Panc1 (cell line): ENCODE data around the gene INTS13. TPM values are rescaled to one million over a fixed set of nuclear protein-coding genes. Genes with fewer than 3 reads are reported as not detected.
A peak's percentile ranks its signal among the peaks of the same experiment; 100 is the strongest.

Source experiments
- ATAC-seq: fragments of 200-7000 bp; cut with Tn5 transposase; 2 replicates; pipeline ENCODE4 v1.9.1; 2020; ENCODE audit warnings: mild to moderate bottlenecking, moderate library complexity
- BruUV-seq: library from RNA; stranded (reverse); fragments of 400-500 nt; replicated peaks from 2 replicates; lab custom pipeline; 2021; lab: Mats Ljungman, UMichigan
- CTCF ChIA-PET: fragments of 300-600 bp; sonication (Branson Sonifier 250); formaldehyde crosslinking; loops from one replicate; lab custom pipeline; 2022; ENCODE audit warnings: antibody characterized with exemption; lab: Charles Lee
- POLR2A ChIA-PET: fragments of 300-600 bp; sonication (Branson Sonifier 250); formaldehyde crosslinking; loops from one replicate; lab custom pipeline; 2022; ENCODE audit warnings: antibody characterized with exemption; lab: Charles Lee
- DNase-seq: peaks from one replicate; pipeline ENCODE4 v3.0.0-alpha.2; 2010; ENCODE audit warnings: low read depth, low spot score
- H3K27ac ChIP-seq: 2 replicates; pipeline ENCODE4 v1.5.1; 2011; ENCODE audit warnings: mild to moderate bottlenecking, low read length, inconsistent platforms
- H3K27me3 ChIP-seq: fragments of 200-500 bp; sonication (Bioruptor generic); 2 replicates; pipeline ENCODE4 v1.6.0; 2014; ENCODE audit warnings: low read length, inconsistent platforms; ENCODE audit not compliant: control insufficient read depth, insufficient read depth
- H3K36me3 ChIP-seq: fragments of 200-500 bp; sonication (Bioruptor generic); 2 replicates; pipeline ENCODE4 v1.5.1; 2014; ENCODE audit warnings: inconsistent platforms, mild to moderate bottlenecking, low read length, moderate library complexity; ENCODE audit not compliant: control insufficient read depth, insufficient read depth
- H3K4me1 ChIP-seq: 2 replicates; pipeline ENCODE4 v1.5.1; 2011; ENCODE audit warnings: inconsistent platforms, mild to moderate bottlenecking, low read length, moderate library complexity; ENCODE audit not compliant: control insufficient read depth, insufficient read depth
- H3K4me3 ChIP-seq, 2 experiments: 2 replicates each; pipeline ENCODE4 v1.5.1; 2011 to 2012; ENCODE audit warnings: low read depth in 2 of 2, low read length in 2 of 2, mild to moderate bottlenecking in 2 of 2, inconsistent platforms in 1 of 2, moderate library complexity in 1 of 2
- H3K9me3 ChIP-seq: fragments of 200-500 bp; sonication (Bioruptor generic); 2 replicates; pipeline ENCODE4 v1.5.1; 2014; ENCODE audit warnings: low read depth, mild to moderate bottlenecking, inconsistent platforms, low read length, moderate library complexity; ENCODE audit not compliant: control insufficient read depth, insufficient read depth
- CTCF ChIP-seq: fragments of 450-650 bp; IDR thresholded peaks from 2 replicates; pipeline ENCODE4 v1.5.1; 2017; ENCODE audit warnings: mild to moderate bottlenecking
- POLR2AphosphoS5 ChIP-seq: IDR thresholded peaks from 2 replicates; pipeline ENCODE4 v1.6.1; 2012; ENCODE audit warnings: mild to moderate bottlenecking, low read depth, low read length, moderate library complexity
- REST ChIP-seq, 2 experiments: IDR thresholded peaks; 2 replicates each; pipeline ENCODE4 v1.6.1; 2011 to 2012; ENCODE audit warnings: low read depth in 2 of 2, control low read depth in 1 of 2, low read length in 1 of 2, mild to moderate bottlenecking in 1 of 2, moderate library complexity in 1 of 2; ENCODE audit not compliant: insufficient read depth in 1 of 2
- SIN3A ChIP-seq: IDR thresholded peaks from 2 replicates; pipeline ENCODE4 v1.6.1; 2012; ENCODE audit warnings: low read depth, mild to moderate bottlenecking, low read length, moderate library complexity, borderline replicate concordance; ENCODE audit not compliant: insufficient read depth
- TCF7L2 ChIP-seq: IDR thresholded peaks from 2 replicates; pipeline ENCODE4 v1.6.1; 2011; ENCODE audit warnings: mild to moderate bottlenecking, low read depth, low read length, inconsistent platforms
- in situ Hi-C: cut with HindIII; loops from 2 replicates; pipeline ENCODE4 v1.10.0; 2016; ENCODE audit warnings: low sequenced_read_pairs, low pct_unique_long_range_greater_than_20kb
- intact Hi-C: fragments of 100-400 bp; cut with micrococcal nuclease; formaldehyde crosslinking; loops from one replicate; pipeline ENCODE4 v1.10.0; 2022; ENCODE audit not compliant: unreplicated experiment
- total RNA-seq: library from RNA; stranded (reverse); gene quantifications from one replicate; pipeline ENCODE4 v1.2.1, GENCODE V29; 2021; ENCODE audit not compliant: unreplicated experiment

The INTS13 gene
- total RNA-seq, 1 experiment from 2014 or later, result 55.9 TPM

- Histone ChIP-seq H3K4me1 (no peaks in the 10 kb centered on the region), H3K27ac (no peak overlapping the region), H3K27me3 (no peaks in the 10 kb centered on the region), H3K4me3 (no peak overlapping the region), H3K36me3 (peaks cover 64% of the 10 kb centered on the region), H3K9me3 (no peaks in the 10 kb centered on the region)
- in situ Hi-C loops (no loop called here), intact Hi-C loops (loop anchor here (10.0 kb wide), 1 partner anchor 67 kb away; no protein-coding TSS in a partner anchor)
- ATAC-seq, result no peak
- TF ChIP-seq CTCF (no peak), POLR2AphosphoS5 (no peak), REST (IDR thresholded peaks at IDR 0.05; ENCODE audit: insufficient read depth in 1 of 2, low read depth in 2 of 2, low read length in 1 of 2) (no peak), SIN3A (no peak), TCF7L2 (no peak)
- POLR2A ChIA-PET, result no interaction called here
- no peak for DNase-seq
- BruUV-seq, result TSS peak; percentile 13
- CTCF ChIA-PET, result no interaction called here
These were observed 15.9 kb downstream of the INTS13 start for GRCh38 chr12:26921886-26922285.

DNA sequence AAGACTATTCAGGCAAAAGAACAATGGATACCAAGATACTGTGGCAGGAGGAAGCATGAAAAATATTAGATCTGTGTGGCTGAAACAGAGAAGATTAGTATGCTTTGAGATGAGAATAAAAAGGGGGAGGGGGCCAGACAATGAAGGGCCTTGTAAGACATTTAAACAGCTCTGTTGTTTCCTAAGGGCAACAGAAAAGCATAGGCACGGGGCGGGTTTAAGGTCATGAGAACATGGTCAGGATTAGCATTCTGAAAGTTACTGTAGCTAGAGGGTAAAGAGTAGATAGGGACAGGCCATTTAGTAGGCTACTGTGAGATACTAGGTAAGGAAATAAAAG, 18.6 kb downstream of the INTS13 start:
- POLR2A ChIA-PET, result no interaction called here
- Histone ChIP-seq H3K27ac (no peak overlapping the region), H3K4me1 (no peaks in the 10 kb centered on the region), H3K36me3 (peaks cover 54% of the 10 kb centered on the region), H3K27me3 (no peaks in the 10 kb centered on the region), H3K9me3 (no peaks in the 10 kb centered on the region), H3K4me3 (no peak overlapping the region)
- BruUV-seq, result no TSS peak
- in situ Hi-C loops, result no loop called here
- ATAC-seq (no peak), DNase-seq (no peak)
- intact Hi-C loops, result no loop called here
- TF ChIP-seq CTCF (no peak), SIN3A (no peak), TCF7L2 (no peak), POLR2AphosphoS5 (no peak), REST (IDR thresholded peaks at IDR 0.05; ENCODE audit: insufficient read depth in 1 of 2, low read depth in 2 of 2, low read length in 1 of 2) (no peak)
- CTCF ChIA-PET, result interaction anchor here (0.9 kb wide), 1 partner anchor 95 kb away, joined by 3 read pairs; the partner anchor contains the start of gene TM7SF3
